Raji (cell line): Measurements from ENCODE around the gene PRSS36.

Source experiments
- POLR2A ChIP-seq: IDR thresholded peaks from 2 replicates; pipeline ENCODE4 v1.6.1; 2011; ENCODE audit warnings: low read depth, low read length, control low read depth; ENCODE audit not compliant: insufficient read depth

Gene PRSS36

GRCh38 chr16:31187808-31188189 lies 37.9 kb upstream of the PRSS36 start:
- no peak for TF ChIP-seq POLR2A

DNA sequence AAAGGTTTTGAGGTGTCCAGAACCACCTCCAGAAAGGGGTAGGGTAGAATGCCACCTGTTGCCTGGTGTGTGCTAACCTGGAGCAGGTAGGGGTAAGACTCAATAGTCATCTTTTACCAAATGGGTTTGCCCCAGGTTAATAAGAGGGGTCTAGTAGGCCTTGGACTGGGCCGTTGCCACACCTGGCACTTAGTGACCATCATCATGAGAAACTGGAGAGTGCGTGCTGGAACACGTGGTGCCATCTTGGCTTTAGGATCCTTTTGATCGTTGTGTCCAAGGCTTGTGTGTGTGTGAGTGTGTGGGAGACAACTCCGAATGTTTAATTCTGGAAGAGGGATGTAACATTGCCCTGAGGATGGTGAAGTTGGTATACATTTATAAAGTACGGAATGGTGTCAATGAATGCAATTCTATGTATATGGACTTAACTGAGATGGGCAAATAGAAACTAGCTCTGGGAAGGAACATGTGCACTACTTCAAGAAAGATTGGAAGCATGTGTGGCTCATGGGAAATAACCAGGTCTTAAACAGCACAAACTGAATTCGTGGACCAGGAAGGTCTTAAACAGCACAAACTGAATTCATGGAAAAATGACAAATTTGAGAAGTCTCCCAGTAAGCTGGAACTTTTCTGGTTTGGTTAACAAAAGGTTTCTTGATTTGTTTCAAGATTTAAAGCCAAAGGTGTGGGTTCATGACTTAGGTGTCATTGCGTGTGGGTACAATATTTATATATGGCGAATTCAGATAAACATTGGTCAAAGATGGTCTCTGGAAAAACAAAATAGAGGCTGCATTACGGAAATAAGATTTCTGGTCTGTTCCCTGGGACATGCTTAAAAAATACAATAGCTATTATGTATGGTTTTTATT lies 37.3 kb upstream of the PRSS36 start:
- TF ChIP-seq POLR2A: no peak

- no peak for TF ChIP-seq POLR2A
These were observed 36.3 kb upstream of the PRSS36 start for GRCh38 chr16:31186176-31186575.

DNA sequence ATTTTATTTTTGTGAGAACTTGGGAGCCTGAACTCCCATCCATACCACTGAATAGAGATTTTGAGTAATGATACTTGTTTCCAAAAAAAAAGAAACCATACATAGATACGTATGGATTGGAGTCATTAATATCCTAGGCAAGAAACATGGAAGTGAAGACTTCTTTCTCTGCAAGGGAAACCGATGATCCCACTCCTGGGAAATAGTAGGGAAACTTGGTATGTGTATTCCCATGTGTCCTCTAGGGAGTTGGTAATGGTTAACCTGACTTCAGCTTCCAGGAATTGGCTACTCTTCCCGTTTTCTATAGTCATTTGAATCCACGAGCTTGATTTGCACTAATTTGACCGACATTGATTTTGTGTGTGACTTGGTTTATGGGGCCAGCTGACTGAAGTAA lies 35.5 kb upstream of the PRSS36 start:
- no peak for TF ChIP-seq POLR2A

GRCh38 chr16:31184888-31185287 lies 35.0 kb upstream of the PRSS36 start:
- no peak for TF ChIP-seq POLR2A

DNA sequence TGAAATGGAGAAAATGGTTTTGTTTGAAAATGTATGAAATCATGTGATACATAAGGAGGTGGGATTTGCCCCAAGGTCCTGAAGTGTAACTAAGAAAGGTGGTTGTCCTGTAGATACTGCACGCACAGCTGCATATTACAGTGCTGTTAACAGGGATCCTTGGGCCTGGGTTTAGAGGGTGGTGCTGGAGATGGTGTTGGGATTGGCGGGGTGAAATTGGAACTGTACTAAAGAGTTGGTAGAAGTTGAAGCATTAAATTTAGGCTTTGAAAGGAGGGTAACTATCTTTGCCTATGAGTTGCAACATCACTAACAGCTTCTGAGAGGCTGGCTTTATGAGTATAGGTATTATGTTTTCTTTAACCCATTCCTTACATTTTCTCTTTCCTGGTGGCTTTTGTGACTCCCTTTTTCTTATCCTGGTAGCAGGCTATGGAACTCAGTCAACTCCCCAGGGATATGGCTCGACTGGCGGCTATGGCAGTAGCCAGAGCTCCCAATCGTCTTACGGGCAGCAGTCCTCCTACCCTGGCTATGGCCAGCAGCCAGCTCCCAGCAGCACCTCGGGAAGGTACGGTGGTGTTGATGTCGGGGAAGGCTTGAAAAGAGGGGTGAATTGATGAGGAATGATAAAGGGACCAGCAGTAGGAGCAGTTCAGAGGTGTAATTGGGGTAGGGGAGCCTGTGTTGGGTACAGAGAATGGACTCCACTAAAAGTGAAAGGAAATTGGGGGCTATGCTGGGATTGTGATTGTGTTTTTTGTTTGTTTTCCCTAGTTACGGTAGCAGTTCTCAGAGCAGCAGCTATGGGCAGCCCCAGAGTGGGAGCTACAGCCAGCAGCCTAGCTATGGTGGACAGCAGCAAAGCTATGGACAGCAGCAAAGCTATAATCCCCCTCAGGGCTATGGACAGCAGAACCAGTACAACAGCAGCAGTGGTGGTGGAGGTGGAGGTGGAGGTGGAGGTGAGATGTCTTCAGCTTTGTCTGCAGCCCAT lies 33.9 kb upstream of the PRSS36 start:
- TF ChIP-seq POLR2A: no peak

DNA sequence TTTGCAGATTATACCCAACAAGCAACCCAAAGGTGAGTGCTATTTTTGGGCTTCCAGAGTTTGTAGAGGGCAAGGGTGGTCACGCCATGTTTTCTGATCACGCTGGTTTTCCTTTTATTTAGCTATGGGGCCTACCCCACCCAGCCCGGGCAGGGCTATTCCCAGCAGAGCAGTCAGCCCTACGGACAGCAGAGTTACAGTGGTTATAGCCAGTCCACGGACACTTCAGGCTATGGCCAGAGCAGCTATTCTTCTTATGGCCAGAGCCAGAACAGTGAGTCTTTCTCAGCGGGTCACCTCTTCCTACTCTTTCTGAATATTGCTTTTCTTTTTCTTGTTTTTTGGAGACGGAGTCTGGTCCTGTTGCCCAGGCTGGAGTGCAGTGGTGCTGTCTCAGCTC lies 32.5 kb upstream of the PRSS36 start:
- TF ChIP-seq POLR2A: no peak

DNA sequence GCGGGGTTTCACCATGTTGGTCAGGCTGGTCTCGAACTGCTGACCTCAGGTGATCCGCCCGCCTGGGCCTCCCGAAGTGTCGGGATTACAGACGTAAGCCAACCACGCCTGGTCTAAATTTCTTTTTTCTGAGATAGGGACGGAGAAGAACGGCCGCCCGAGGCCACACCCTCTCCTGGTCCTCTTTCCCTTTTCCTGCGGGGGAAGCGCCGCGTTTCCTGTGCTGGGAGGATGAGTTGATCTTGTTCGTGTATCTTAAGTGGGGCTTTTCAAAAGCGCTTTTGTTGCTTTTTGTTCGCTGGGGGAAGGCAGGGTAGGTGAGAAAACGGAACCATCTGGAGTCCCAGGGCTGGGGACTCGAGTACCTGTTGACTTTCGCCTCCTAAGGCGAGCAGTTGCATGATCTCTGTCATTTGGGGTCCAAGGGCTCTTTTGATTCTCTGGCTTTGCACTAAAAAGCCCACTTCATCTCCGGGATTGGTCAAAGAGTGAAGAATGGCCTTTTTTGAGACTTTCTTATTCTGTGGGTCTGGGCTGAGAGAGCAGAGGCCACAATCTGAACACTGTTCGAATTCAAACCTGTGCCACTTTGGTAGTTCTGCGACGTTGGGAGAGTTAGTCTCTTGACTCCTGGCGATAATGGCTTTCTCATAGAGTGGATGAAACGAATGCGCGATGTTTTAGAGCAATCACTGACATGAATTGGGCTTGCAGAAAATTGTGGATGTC lies 31.4 kb upstream of the PRSS36 start:
- no peak for TF ChIP-seq POLR2A

- peak; percentile 100 for TF ChIP-seq POLR2A
These were observed 30.0 kb upstream of the PRSS36 start, which contains the start of gene FUS for GRCh38 chr16:31179747-31180459. TSS of gene FUS (plus strand) at chr16:31180139. CDS start at chr16:31180215, 76 bp downstream.

GRCh38 chr16:31179219-31179746 lies 29.4 kb upstream of the PRSS36 start:
- TF ChIP-seq POLR2A: no peak

GRCh38 chr16:31177136-31177535 lies 27.3 kb upstream of the PRSS36 start:
- no peak for TF ChIP-seq POLR2A

GRCh38 chr16:31168848-31169247 lies 19.0 kb upstream of the PRSS36 start:
- no peak for TF ChIP-seq POLR2A

DNA sequence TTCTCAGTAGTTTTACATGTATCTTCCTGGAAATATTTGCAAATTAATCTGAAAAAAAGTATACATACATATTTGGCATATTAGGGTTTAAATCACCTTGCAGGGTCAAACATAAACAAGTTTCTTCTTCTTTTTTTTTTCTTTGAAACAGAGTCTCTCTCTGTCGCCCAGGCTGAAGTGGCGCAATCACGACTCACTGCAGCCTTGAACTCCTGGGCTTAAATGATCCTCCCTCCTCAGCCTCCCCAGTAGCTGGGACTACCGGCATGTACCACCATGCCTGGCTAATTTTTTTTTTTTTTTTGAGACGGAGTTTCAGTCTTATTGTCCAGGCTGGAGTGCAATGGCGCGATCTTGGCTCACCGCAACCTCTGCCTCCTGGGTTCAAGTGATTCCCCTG lies 17.4 kb upstream of the PRSS36 start:
- no peak for TF ChIP-seq POLR2A

- no peak for TF ChIP-seq POLR2A
These were observed 7.3 kb upstream of the PRSS36 start for GRCh38 chr16:31157136-31157535.
